Measurements from ENCODE around the gene BUD13.

GRCh38 chr11:116729501-116730240 lies 43.1 kb downstream of the BUD13 start:
- TF ChIP-seq, protein P1, sequence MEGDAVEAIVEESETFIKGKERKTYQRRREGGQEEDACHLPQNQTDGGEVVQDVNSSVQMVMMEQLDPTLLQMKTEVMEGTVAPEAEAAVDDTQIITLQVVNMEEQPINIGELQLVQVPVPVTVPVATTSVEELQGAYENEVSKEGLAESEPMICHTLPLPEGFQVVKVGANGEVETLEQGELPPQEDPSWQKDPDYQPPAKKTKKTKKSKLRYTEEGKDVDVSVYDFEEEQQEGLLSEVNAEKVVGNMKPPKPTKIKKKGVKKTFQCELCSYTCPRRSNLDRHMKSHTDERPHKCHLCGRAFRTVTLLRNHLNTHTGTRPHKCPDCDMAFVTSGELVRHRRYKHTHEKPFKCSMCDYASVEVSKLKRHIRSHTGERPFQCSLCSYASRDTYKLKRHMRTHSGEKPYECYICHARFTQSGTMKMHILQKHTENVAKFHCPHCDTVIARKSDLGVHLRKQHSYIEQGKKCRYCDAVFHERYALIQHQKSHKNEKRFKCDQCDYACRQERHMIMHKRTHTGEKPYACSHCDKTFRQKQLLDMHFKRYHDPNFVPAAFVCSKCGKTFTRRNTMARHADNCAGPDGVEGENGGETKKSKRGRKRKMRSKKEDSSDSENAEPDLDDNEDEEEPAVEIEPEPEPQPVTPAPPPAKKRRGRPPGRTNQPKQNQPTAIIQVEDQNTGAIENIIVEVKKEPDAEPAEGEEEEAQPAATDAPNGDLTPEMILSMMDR (conservative IDR thresholded peaks at IDR 0.05; ENCODE audit: low read depth, low read length), result no peak
- no peak for TF ChIP-seq EZH2 (IDR thresholded peaks at IDR 0.05; ENCODE audit: borderline replicate concordance, low read depth, low read length, poor library complexity, severe bottlenecking)
